ENCODE data around the gene TNFRSF12A. TPM values are rescaled to one million over a fixed set of nuclear protein-coding genes. Genes with fewer than 3 reads are reported as not detected.
"Not testable (repeated sequence)": the region's sequence is repeated elsewhere in the genome, so short reads cannot be mapped to it uniquely, and the experiment has no call there.

Gene TNFRSF12A
- total and polyA plus RNA-seq, 3 donors from 2014 or later: 12.8 to 33.4 (median 16.8) TPM

- TF ChIP-seq POLR2A (IDR thresholded peaks at IDR 0.05) (no peak), CTCF (IDR thresholded peaks at IDR 0.05) (no peak)
- no peak for DNase-seq
- WGBS, 2 donors: 81 to 89% methylated on average over 17 of the region's 17 CpGs
- Histone ChIP-seq H3K36me3 (ENCODE audit: low read depth, missing control alignments) (no peaks in the 10 kb centered on the region), H3K4me1 (peaks cover 14% of the 10 kb centered on the region), H3K4me3 (no peak overlapping the region), H3K27me3 (no peaks in the 10 kb centered on the region), H3K9me3 (no peaks in the 10 kb centered on the region), H3K27ac (no peak overlapping the region)
- intact Hi-C loops (cut with DNase I; ENCODE audit: low total_unique reads): loop anchor here (5.0 kb wide), 1 partner anchor 72 kb away; no protein-coding TSS in a partner anchor
Observed at GRCh38 chr16:3054965-3055733, 35.0 kb downstream of the TNFRSF12A start.

GRCh38 chr16:3055734-3056115, 35.6 kb downstream of the TNFRSF12A start:
- H3K4me1 ChIP-seq: peaks cover 14% of the 10 kb centered on the region

GRCh38 chr16:3056336-3057180, 36.4 kb downstream of the TNFRSF12A start:
- WGBS, 2 donors: 84 to 88% methylated on average over 8 to 19 of the region's 19 CpGs
- Histone ChIP-seq H3K27me3 (no peaks in the 10 kb centered on the region), H3K36me3 (ENCODE audit: low read depth, missing control alignments) (no peaks in the 10 kb centered on the region), H3K4me3 (no peak overlapping the region), H3K9me3 (no peaks in the 10 kb centered on the region), H3K27ac (no peak overlapping the region), H3K4me1 (peaks cover 14% of the 10 kb centered on the region)
- no peak for DNase-seq
- TF ChIP-seq CTCF (IDR thresholded peaks at IDR 0.05) (no peak), POLR2A (IDR thresholded peaks at IDR 0.05) (no peak)
- intact Hi-C loops (cut with DNase I; ENCODE audit: low total_unique reads): loop anchor here (5.0 kb wide), 1 partner anchor 71 kb away; no protein-coding TSS in a partner anchor

More at GRCh38 chr16:3055734-3056115, 35.6 kb downstream of the TNFRSF12A start:
- H3K27me3 ChIP-seq; H3K9me3 ChIP-seq; H3K36me3 ChIP-seq (ENCODE audit: low read depth, missing control alignments); H3K4me3 ChIP-seq; DNase-seq; H3K27ac ChIP-seq: not testable (repeated sequence)
- 51 to 66% methylated on average over 4 to 9 of the region's 9 CpGs for WGBS, 2 donors
- intact Hi-C loops (cut with DNase I; ENCODE audit: low total_unique reads): loop anchor here (5.0 kb wide), 1 partner anchor 72 kb away; no protein-coding TSS in a partner anchor

- H3K4me1 ChIP-seq: peaks cover 14% of the 10 kb centered on the region
- 74 to 93% methylated on average over 15 to 22 of the region's 22 CpGs for WGBS, 2 donors
- H3K4me3 ChIP-seq: no peak overlapping the region
- DNase-seq: no peak
- H3K9me3 ChIP-seq: no peaks in the 10 kb centered on the region
- intact Hi-C loops (cut with DNase I; ENCODE audit: low total_unique reads): loop anchor here (5.0 kb wide), 1 partner anchor 70 kb away; no protein-coding TSS in a partner anchor
- no peak overlapping the region for H3K27ac ChIP-seq
- no peaks in the 10 kb centered on the region for H3K27me3 ChIP-seq
- no peaks in the 10 kb centered on the region for H3K36me3 ChIP-seq (ENCODE audit: low read depth, missing control alignments)
- TF ChIP-seq POLR2A (IDR thresholded peaks at IDR 0.05) (no peak), CTCF (IDR thresholded peaks at IDR 0.05) (no peak)
Observed at GRCh38 chr16:3057181-3058138, 37.3 kb downstream of the TNFRSF12A start.
